Activated CD4-positive, alpha-beta T cell treated with anti-CD3 and anti-CD28 coated beads, Interleukin-2, amount 50 U/mL, for 24 hours (primary cell): ENCODE data around the gene SLC9B2.
"Not testable (repeated sequence)": the region's sequence is repeated elsewhere in the genome, so short reads cannot be mapped to it uniquely, and the experiment has no call there.

Experiments used
- DNase-seq, 2 donors: peaks; one replicate each; pipeline ENCODE4 v3.0.0-alpha.2; 2020; ENCODE audit warnings: low read depth in 1 of 2, low spot score in 1 of 2

The SLC9B2 gene

DNA sequence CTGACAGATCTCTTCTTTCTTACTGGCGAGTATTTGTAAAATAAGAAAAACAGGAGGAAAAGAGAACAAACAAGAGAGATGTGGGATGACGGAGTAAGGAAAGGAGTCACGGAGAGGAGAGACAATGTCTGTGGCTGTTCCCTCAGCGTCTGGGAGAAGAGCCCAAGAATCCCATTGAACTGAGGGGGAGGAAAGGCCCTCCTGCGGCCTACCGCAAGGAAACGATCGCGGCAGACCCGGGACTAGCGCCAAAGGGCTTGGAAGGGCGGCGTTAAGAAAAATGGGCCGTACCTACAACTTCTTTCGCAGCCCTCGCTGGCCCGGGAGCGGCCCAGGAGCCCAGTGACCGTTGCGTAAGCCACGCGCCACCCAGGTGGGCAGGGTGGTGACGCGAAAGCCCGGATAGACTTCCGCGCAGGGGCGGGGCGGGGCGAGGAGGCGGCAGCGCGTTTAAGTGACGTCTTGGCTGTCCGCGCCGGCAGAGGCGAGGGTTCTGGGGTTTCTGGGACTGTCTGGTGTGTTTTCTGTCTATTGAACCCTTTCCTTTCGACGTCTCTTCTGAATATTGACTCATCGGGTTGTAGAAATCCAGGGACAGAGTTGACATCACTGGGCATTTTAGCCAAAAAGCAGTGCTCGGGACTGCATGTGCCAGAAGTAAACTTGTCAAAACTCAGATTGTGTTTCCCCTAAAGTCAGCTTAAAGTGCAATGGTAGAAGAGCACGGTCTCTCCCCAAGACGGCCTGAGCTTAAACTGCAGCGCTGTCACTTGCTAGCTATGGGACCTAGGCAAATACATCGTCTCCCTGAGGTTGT is 57.0 kb downstream of the SLC9B2 start, which contains the start of gene SLC9B1:
Gene SLC9B1, minus strand, starts transcription at position 398 of the 817 bp plus-strand sequence. CDS start 27,994 bp downstream, outside the sequence.
- DNase-seq: peak; percentile 88 to 90

DNA sequence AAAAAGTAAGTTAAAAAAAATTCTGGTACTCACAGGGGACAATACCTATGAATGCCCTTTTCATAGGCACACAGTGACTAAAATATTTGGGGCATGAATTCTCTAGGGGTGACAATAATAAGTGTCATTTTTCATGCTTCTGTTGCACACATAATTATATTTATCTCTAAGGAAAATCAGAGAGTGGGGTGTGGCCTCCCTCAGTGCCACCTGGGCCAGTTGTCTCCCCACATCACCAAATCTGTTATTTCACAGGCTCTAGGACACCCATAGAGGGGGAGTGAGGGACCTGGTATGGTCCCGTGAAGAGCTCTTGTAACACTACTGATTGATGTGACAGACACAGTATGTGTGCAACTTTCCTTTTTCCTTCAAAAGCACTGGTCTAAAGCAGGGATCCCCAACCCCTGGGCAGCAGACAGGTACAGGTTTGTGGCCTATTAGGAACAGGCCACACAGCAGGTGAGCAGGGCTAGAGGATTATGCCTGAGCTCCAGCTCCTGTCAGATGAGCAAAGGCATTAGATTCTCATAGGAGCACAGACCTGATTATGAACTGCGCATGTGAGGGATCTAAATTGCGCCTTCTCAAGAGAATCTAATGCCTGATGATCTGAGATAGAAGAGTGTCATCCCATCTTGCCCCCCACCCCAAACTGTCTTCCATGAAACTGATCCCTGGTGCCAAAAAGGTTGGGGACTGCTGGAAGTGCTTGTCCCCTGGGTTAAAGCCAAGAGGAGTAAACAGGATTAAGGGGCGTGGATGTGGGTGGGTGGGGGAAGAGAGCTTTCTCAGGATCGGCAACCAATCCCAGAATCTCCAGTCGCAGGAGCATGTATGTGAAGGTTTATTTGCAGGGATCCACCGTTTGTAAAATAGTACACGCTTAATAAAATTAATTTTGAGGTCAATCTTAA is 57.9 kb downstream of the SLC9B2 start:
- DNase-seq: no peak

- DNase-seq: no peak
Observed at GRCh38 chr4:103012551-103012950, 64.0 kb downstream of the SLC9B2 start.

- DNase-seq: no peak
Observed at GRCh38 chr4:103012060-103012459, 64.5 kb downstream of the SLC9B2 start.

DNA sequence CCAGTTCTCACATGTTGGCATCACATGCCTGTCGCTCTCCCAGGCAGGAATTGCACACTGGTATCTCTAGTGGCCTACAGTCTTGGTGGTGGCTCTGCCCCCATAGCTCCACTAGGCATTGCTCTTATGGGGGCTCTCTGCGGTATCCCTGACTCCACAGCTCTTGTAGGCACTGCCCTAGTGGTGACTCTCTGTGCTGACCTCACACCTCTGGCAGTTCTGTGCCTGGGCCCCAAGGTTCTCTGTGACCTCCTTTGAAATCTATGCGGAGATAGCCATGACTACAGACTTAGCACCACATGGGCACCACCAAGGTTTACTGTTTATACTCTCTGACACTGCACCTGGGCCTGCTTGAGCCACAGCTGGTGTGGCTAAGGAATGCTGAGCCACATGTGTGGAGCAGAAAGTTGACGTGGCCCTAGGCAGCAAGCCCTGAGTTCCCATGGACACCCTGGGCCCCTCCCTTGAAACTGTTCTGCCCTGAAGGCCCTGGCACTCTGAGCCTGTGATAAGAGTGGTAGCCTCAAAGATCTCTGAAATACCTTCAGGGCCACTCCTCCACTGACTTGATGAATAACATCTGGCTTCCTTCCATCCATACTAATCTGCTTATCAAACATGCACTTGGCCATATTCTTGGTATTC is 65.1 kb downstream of the SLC9B2 start:
- DNase-seq: no peak

- no peak for DNase-seq
Observed at GRCh38 chr4:103010804-103011203, 65.8 kb downstream of the SLC9B2 start.

DNA sequence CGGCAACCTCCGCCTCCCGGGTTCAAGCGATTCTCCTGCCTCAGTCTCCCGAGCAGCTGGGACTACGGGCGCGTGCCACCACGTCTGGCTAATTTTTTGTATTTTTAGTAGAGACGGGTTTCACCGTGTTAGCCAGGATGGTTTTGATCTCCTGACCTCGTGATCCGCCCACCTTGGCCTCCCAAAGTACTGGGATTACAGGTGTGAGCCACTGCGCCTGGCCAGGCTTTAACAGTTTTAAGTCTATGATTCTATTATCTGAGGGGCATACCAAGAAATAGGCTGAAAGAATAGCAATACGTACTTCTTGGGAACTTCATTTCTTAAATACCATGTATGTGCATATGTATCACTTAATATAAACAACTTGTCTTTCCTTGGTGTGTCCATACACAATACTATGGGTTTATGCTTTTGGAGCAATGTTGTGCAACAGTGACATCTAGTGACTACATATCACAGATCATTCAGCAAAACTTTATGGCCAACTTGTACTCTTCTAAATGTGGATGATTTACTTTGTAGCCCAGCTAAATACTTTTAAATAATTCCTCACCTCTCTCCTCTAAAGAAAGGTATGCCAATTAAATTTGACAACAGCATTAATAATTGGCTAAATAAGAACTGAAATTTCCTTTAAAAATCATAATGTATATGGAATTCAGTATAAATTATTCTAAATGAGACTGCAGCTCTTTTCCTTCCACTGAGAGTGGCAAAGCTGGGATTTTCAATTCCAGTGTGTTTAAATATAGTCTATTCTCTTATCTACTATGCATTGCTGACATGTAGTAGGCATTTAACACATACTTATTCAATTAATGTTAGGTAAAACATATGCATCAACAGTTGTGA is 67.5 kb downstream of the SLC9B2 start:
- peak in 1 of 2 donors; percentile 35 for DNase-seq

GRCh38 chr4:103002551-103002950 is 74.0 kb downstream of the SLC9B2 start:
- no peak for DNase-seq

DNA sequence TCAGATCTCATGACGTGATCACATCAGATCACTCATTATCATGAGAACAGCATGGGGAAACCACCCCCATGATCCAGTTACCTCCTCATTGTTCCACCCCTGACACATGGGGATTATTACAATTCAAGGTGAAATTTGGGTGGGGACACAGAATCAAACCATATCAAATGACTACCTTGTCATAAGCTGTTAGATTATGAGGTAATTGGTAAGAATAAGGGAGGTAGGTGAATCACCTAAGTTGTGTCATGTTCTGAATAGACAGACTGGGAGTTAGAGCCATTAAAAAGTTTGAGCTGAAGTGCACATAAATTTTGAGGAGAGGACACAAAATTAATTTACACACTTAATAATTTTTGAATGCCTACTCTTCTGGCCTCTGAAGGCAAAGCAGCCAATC is 81.8 kb downstream of the SLC9B2 start:
- no peak for DNase-seq

DNA sequence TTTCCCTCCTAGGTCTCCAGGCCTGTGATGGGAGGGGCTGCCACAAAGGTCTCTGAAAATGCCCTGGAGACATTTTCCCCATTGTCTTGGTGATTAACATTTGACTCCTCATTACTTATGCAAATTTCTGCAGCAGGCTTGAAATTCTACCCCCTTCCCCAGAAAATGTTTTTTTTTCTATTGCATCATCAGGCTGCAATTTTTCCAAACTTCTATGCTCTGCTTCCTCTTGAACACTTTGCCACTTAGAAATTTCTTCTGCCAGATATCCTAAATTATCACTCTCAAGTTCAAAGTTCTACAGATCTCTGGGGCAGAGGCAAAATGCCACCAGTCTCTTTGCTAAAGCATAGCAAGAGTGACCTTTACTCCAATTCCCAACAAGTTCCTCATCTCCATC is 82.6 kb downstream of the SLC9B2 start:
- DNase-seq: not testable (repeated sequence)

DNA sequence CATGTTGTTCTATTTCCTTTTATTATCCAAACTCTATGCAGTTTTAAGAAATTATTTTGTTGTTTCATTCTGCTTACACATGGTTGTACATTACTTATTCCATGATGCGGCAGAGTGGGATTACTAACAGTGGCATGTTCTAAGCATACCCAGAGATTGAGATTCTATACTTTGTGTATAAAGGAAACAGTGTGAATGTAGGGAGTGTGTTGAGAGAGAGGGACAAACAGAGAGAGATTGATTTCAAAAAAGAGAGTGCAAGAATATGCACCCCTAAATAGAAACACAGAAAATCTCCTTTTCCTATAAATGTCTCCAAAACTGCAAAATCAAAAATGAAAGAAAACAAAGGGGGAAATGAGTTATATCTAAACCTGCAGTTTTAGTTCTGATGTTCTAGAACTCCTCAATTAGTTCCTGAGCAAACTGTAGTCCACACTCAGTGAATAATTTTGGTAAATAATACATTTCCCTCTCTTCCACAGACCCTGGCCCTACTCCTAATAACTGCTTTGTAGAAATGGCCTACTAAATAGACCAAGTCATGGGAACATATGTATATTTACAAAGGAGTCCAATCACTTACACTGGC is 88.0 kb downstream of the SLC9B2 start:
- no peak for DNase-seq

DNA sequence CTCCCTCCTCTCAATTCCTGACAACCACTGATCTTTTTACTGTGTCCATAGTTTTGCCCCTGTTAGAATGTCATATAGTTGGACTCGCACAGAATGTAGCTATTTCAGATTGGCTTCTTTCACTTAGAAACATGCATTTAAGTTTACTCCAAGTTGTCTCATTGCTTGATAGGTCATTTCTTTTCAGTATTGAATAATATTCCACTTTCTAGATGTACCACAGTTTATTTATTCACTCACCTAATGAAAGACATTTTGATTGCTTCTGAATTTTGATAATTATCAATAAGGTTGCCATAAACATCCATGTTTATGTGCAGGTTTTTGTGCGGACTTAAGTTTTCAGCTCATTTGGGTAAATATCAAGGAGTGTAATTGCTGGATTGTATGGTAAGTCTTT is 95.6 kb downstream of the SLC9B2 start:
- DNase-seq: no peak
